ENCODE data around the gene SPAM1.
"Not testable (repeated sequence)": the region's sequence is repeated elsewhere in the genome, so short reads cannot be mapped to it uniquely, and the experiment has no call there.

The SPAM1 gene

GRCh38 chr7:123924941-123925340 lies at the start of gene SPAM1:
Gene SPAM1 (plus strand): TSS chr7:123925241. CDS start chr7:123953571, 28,330 bp downstream.
- no peak for DNase-seq

GRCh38 chr7:123876557-123877256 lies 48.3 kb upstream of the SPAM1 start:
- no peak for DNase-seq

- no peak for DNase-seq
Observed at GRCh38 chr7:123879628-123880027, 45.4 kb upstream of the SPAM1 start.

- no peak for DNase-seq
Observed at GRCh38 chr7:123881300-123881699, 43.7 kb upstream of the SPAM1 start.

GRCh38 chr7:123883154-123883553 lies 41.9 kb upstream of the SPAM1 start:
- DNase-seq: no peak

GRCh38 chr7:123888192-123888591 lies 36.8 kb upstream of the SPAM1 start:
- DNase-seq: no peak

- not testable (repeated sequence) for DNase-seq
Observed at GRCh38 chr7:123894753-123895152, 30.3 kb upstream of the SPAM1 start.

- no peak for DNase-seq
Observed at GRCh38 chr7:123901101-123901500, 23.9 kb upstream of the SPAM1 start.

GRCh38 chr7:123905714-123906113 lies 19.3 kb upstream of the SPAM1 start:
- no peak for DNase-seq

GRCh38 chr7:123916240-123916724 lies 8.8 kb upstream of the SPAM1 start:
- no peak for DNase-seq

GRCh38 chr7:123917878-123918277 lies 7.2 kb upstream of the SPAM1 start:
- DNase-seq: no peak

GRCh38 chr7:123918309-123918708 lies 6.7 kb upstream of the SPAM1 start:
- DNase-seq: no peak

GRCh38 chr7:123923599-123923998 lies 1.4 kb upstream of the SPAM1 start:
- no peak for DNase-seq

- no peak for DNase-seq
Observed at GRCh38 chr7:123929107-123929506, 4.1 kb downstream of the SPAM1 start.

- DNase-seq: no peak
Observed at GRCh38 chr7:123929655-123930054, 4.6 kb downstream of the SPAM1 start.

GRCh38 chr7:123935436-123936381 lies 10.7 kb downstream of the SPAM1 start:
- no peak for DNase-seq

GRCh38 chr7:123936388-123936787 lies 11.3 kb downstream of the SPAM1 start:
- no peak for DNase-seq

- no peak for DNase-seq
Observed at GRCh38 chr7:123939784-123940183, 14.7 kb downstream of the SPAM1 start.

GRCh38 chr7:123941391-123942180 lies 16.5 kb downstream of the SPAM1 start:
- DNase-seq: no peak

- no peak for DNase-seq
Observed at GRCh38 chr7:123944395-123944794, 19.4 kb downstream of the SPAM1 start.

- DNase-seq: no peak
Observed at GRCh38 chr7:123945938-123946337, 20.9 kb downstream of the SPAM1 start.

- DNase-seq: no peak
Observed at GRCh38 chr7:123948136-123948535, 23.1 kb downstream of the SPAM1 start.

- DNase-seq: no peak
Observed at GRCh38 chr7:123958186-123958703, 33.2 kb downstream of the SPAM1 start.
